Choroid plexus epithelial cell (primary cell): ENCODE measurements around the gene LIN9.
A peak's percentile ranks its signal among the peaks of the same experiment; 100 is the strongest.

Experiments
- DNase-seq: peaks from one replicate; pipeline ENCODE4 v3.0.0-alpha.2; 2010; ENCODE audit warnings: low read depth
- H3K4me3 ChIP-seq: 2 replicates; pipeline ENCODE4 v1.5.1; 2011; ENCODE audit warnings: low read depth, mild to moderate bottlenecking, control low read depth, low read length, moderate library complexity
- TF ChIP-seq, protein P1 (sequence below): conservative IDR thresholded peaks from 2 replicates; pipeline ENCODE4 v1.5.1; 2011; ENCODE audit warnings: low read depth, mild to moderate bottlenecking, control low read depth, inconsistent platforms, low read length, moderate library complexity

LIN9 gene

DNA sequence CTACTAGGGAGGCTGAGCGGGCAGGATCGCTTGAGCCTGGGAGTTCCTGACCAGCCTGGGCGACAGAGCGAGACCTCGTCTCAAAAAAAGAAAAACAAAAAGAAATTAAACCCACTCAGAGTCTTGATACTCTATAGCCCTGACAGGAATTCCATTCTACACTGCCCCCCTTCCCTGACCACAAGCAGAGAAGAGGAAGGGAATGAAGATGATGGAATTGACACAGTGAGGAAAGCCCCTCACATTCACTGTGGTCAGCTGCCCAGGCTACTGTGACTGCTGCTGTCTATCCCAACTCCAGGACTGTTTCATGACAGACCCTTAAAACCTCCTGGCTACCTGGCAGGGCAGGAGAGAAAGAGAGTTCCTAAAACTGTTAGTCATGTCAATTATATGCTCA lies 12.1 kb downstream of the LIN9 start:
- TF ChIP-seq, protein P1, sequence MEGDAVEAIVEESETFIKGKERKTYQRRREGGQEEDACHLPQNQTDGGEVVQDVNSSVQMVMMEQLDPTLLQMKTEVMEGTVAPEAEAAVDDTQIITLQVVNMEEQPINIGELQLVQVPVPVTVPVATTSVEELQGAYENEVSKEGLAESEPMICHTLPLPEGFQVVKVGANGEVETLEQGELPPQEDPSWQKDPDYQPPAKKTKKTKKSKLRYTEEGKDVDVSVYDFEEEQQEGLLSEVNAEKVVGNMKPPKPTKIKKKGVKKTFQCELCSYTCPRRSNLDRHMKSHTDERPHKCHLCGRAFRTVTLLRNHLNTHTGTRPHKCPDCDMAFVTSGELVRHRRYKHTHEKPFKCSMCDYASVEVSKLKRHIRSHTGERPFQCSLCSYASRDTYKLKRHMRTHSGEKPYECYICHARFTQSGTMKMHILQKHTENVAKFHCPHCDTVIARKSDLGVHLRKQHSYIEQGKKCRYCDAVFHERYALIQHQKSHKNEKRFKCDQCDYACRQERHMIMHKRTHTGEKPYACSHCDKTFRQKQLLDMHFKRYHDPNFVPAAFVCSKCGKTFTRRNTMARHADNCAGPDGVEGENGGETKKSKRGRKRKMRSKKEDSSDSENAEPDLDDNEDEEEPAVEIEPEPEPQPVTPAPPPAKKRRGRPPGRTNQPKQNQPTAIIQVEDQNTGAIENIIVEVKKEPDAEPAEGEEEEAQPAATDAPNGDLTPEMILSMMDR, result no peak
- DNase-seq, result no peak
- H3K4me3 ChIP-seq, result no peak overlapping the region

DNA sequence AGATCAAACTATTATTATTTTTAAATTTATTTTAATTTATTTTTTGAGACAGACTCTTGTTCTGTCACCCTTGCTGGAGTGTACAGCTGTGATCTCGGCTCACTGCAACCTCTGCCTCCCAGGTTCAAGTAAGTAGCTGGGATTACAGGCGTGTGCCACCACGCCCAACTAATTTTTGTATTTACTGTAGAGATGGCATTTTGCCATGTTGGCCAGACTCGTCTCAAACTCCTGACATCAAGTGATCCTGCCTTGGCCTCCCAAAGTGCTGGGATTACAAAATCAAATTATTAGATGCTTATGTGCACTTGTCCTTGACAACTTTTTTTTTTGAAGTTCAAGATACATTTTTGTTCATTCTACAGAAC lies 15.4 kb downstream of the LIN9 start:
- no peak overlapping the region for H3K4me3 ChIP-seq
- TF ChIP-seq, protein P1, result no peak
- no peak for DNase-seq

DNA sequence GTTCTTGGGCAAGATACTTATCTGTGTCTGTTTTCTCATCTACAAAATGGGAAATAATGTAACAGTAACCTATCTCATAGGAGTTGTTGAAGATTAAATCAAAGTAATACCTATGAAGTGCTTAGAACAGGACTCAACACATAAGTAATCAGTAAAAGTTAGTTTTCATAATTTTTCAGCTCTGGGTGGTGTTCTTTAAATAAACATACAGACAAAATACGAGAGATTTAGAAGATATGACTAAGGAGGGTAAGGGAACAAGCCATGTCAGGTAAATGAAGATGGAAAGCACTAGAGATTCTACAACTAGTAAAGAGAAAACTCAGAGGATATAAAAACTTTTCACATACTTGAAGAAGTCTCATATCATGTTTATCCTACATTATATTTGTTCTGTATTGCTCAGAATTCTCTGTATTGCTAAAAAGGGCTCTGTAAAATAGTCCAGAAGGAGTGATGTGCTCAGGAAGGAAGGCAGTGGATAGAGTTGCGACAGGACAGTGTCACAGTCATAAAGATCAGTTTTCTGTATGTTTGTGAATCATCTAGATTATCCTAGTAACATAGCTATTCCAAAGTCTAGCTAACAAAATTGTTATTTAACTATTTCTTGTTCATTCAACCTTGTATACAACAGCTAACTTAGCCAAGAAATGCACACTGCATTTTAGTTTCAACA lies 16.0 kb downstream of the LIN9 start:
- no peak overlapping the region for H3K4me3 ChIP-seq
- TF ChIP-seq, protein P1, result no peak
- DNase-seq, result no peak

DNA sequence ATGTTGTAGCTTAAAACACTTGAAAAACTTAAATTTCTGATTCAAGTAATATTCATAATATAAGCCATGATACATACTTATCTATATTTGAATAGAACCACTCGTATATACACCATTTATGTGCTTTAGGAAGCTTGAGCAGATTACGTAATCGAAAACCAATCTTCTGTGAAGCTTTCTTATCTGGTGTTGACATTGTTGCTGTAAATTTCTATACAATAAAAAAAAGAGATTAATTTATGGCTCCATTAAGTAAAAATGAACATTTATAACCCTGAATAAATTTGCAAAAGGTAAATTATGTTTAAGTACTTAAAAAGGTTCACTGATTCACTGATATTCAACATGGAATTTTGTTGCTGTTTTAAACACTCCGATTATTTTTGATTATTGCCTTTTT lies 21.4 kb downstream of the LIN9 start:
- DNase-seq, result peak; percentile 19
- H3K4me3 ChIP-seq, result no peak overlapping the region
- TF ChIP-seq, protein P1, result no peak

DNA sequence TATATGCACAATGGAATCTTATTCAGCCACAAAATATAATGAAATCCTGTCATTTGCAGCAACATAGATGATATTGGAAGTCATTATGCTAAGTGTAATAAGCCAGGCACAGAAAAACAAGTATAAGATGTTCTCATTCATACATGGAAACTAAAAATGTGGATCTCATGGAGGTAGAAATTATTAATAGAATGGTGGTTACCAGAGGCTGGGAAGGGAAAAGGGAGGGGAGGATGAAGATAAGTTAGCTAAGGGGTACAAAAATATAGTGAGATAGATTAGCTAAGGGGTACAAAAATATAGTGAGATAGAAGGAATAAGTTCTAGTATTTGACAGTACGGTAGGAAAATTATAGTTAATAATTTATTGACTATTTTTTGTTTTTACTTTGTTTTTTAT lies 27.9 kb downstream of the LIN9 start:
- TF ChIP-seq, protein P1, result no peak
- H3K4me3 ChIP-seq, result no peak overlapping the region
- DNase-seq, result no peak

DNA sequence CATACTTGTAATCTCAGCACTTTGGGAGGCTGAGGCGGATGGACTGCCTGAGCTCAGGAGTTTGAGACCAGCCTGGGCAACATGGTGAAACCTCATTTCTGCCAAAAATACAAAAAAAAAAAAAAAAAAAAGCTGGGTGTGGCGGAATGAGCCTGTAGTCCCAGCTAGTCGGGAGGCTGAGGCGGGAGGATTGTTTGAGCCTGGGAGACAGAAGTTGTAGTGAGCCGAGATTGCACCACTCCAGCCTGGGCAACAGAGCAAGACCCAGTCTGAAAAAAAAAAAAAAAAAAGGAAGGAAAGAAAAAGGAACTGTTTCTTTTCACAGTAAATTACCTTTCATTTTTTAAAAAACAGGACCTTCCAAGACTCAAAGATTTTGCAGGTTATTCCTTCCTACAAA lies 29.5 kb downstream of the LIN9 start:
- no peak for DNase-seq
- no peak overlapping the region for H3K4me3 ChIP-seq

DNA sequence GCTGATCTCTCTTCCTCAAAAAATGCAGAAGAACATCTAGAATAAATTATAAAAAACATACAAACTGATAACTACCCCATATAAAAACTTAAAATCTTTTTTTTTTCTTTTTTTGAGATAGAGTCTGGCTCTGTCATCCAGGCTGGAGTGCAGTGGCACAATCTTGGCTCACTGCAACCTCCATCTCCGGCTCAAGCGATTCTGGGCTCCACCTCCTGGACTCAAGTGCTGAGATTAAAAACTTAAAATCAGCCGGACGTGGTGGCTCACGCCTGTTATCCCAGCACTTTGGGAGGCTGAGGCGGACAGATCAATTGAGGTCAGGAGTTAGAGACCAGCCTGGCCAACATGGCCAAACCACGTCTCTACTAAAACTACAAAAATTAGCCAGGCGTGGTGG lies 31.1 kb downstream of the LIN9 start:
- no peak overlapping the region for H3K4me3 ChIP-seq
- no peak for DNase-seq
- TF ChIP-seq, protein P1, result no peak

More for the DNA sequence above, 29.5 kb downstream of the LIN9 start:
- TF ChIP-seq, protein P1, result no peak
